NT2/D1 (cell line): ENCODE measurements around the gene SST.

Experiments
- SUZ12 ChIP-seq: IDR thresholded peaks from 2 replicates; pipeline ENCODE4 v1.6.1; 2011; ENCODE audit not compliant: insufficient read length, insufficient read depth; ENCODE audit errors: extremely low read depth
- YY1 ChIP-seq: IDR thresholded peaks from 2 replicates; pipeline ENCODE4 v1.6.1; 2011; ENCODE audit not compliant: insufficient read length, insufficient read depth
- ZNF274 ChIP-seq: IDR thresholded peaks from 2 replicates; pipeline ENCODE4 v1.6.1; 2011; ENCODE audit warnings: mild to moderate bottlenecking, low read depth, low read length

GRCh38 chr3:187665764-187666402 is 4.3 kb downstream of the SST start:
- TF ChIP-seq ZNF274 (no peak), YY1 (no peak), SUZ12 (no peak)
